IMR-90 (cell line): Measurements from ENCODE around the gene LRATD1. TPM values are rescaled to one million over a fixed set of nuclear protein-coding genes. Genes with fewer than 3 reads are reported as not detected.

Experiments used
- ATAC-seq: fragments of 200-7000 bp; cut with Tn5 transposase; 2 replicates; pipeline ENCODE4 v1.9.1; 2020; ENCODE audit warnings: low read depth, mild to moderate bottlenecking, moderate library complexity
- BruUV-seq: library from RNA; stranded (reverse); fragments of 400-500 nt; replicated peaks from 2 replicates; lab custom pipeline; 2021; lab: Mats Ljungman, UMichigan
- CTCF ChIA-PET: fragments of 300-600 bp; formaldehyde crosslinking; extraction: SDS; loops from one replicate; lab custom pipeline; 2021; ENCODE audit warnings: antibody characterized with exemption; lab: Yijun Ruan, JAX
- POLR2A ChIA-PET: fragments of 300-600 bp; sonication (Branson Sonifier 250); formaldehyde crosslinking; loops from one replicate; lab custom pipeline; 2022; ENCODE audit warnings: antibody characterized with exemption; ENCODE audit not compliant: unreplicated experiment; lab: Charles Lee
- DNase-seq: peaks from one replicate; pipeline ENCODE4 v3.0.0; 2013
- H2AFZ ChIP-seq: replicated peaks from 2 replicates; pipeline ENCODE3; 2013; ENCODE audit warnings: low read length, mild to moderate bottlenecking; ENCODE audit not compliant: poor library complexity
- H2AK5ac ChIP-seq: 2 replicates; pipeline ENCODE4 v1.6.1; 2013; ENCODE audit warnings: low read depth, low read length, inconsistent platforms
- H2AK9ac ChIP-seq: replicated peaks from 2 replicates; pipeline ENCODE3; 2013; ENCODE audit warnings: mild to moderate bottlenecking, low read depth, low read length, moderate library complexity; ENCODE audit not compliant: poor library complexity
- H2BK120ac ChIP-seq: 2 replicates; pipeline ENCODE4 v1.6.1; 2013; ENCODE audit warnings: low read depth, low read length, inconsistent platforms
- H2BK15ac ChIP-seq: 3 replicates; pipeline ENCODE4 v1.6.1; 2013; ENCODE audit warnings: low read depth, low read length, inconsistent platforms
- H2BK20ac ChIP-seq: 2 replicates; pipeline ENCODE4 v1.6.1; 2013; ENCODE audit warnings: low read depth, mild to moderate bottlenecking, inconsistent platforms, low read length, moderate library complexity
- H2BK5ac ChIP-seq: 2 replicates; pipeline ENCODE4 v1.6.1; 2013; ENCODE audit warnings: mild to moderate bottlenecking, low read depth, low read length, inconsistent platforms; ENCODE audit not compliant: poor library complexity, severe bottlenecking
- H3K14ac ChIP-seq: replicated peaks from 2 replicates; pipeline ENCODE4 v1.6.1; 2013; ENCODE audit warnings: low read depth, low read length, inconsistent platforms
- H3K18ac ChIP-seq: 2 replicates; pipeline ENCODE4 v1.6.1; 2013; ENCODE audit warnings: low read depth, low read length, control low read depth
- H3K23ac ChIP-seq: 2 replicates; pipeline ENCODE4 v1.6.1; 2013; ENCODE audit warnings: low read depth, low read length, inconsistent platforms
- H3K27ac ChIP-seq: 2 replicates; pipeline ENCODE4 v1.5.1; 2013; ENCODE audit warnings: mild to moderate bottlenecking, control low read depth, low read length; ENCODE audit not compliant: insufficient read depth
- H3K27me3 ChIP-seq: 2 replicates; pipeline ENCODE4 v1.6.1; 2013; ENCODE audit warnings: low read length; ENCODE audit not compliant: control insufficient read depth, insufficient read depth
- H3K36me3 ChIP-seq: 2 replicates; pipeline ENCODE4 v1.6.1; 2013; ENCODE audit warnings: low read length, mixed read lengths; ENCODE audit not compliant: control insufficient read depth, insufficient read depth
- H3K4ac ChIP-seq: 2 replicates; pipeline ENCODE4 v1.6.1; 2013; ENCODE audit warnings: low read depth, low read length, inconsistent platforms
- H3K4me1 ChIP-seq: 2 replicates; pipeline ENCODE4 v1.6.1; 2013; ENCODE audit warnings: low read length, mixed read lengths; ENCODE audit not compliant: control insufficient read depth, insufficient read depth
- H3K4me2 ChIP-seq: 2 replicates; pipeline ENCODE4 v1.6.1; 2013; ENCODE audit warnings: low read depth, mild to moderate bottlenecking, control low read depth, low read length, moderate library complexity
- H3K4me3 ChIP-seq: 2 replicates; pipeline ENCODE4 v1.5.1; 2013; ENCODE audit warnings: low read depth, mild to moderate bottlenecking, control low read depth, low read length, moderate library complexity; ENCODE audit not compliant: insufficient read depth
- H3K56ac ChIP-seq: 2 replicates; pipeline ENCODE4 v1.6.1; 2013; ENCODE audit warnings: low read length, inconsistent platforms; ENCODE audit not compliant: insufficient read depth; ENCODE audit errors: extremely low read depth
- H3K79me1 ChIP-seq, 2 experiments: 2 replicates each; pipeline ENCODE4 v1.6.1; 2013; ENCODE audit warnings: low read length in 2 of 2, inconsistent platforms in 1 of 2, low read depth in 1 of 2
- H3K9ac ChIP-seq: 2 replicates; pipeline ENCODE4 v1.6.1; 2013; ENCODE audit warnings: low read depth, low read length, control low read depth
- H3K9me1 ChIP-seq: 2 replicates; pipeline ENCODE4 v1.6.1; 2013; ENCODE audit warnings: low read length, inconsistent platforms; ENCODE audit not compliant: insufficient read depth
- H3K9me3 ChIP-seq: 2 replicates; pipeline ENCODE4 v1.6.1; 2013; ENCODE audit warnings: low read length; ENCODE audit not compliant: control insufficient read depth, insufficient read depth
- H4K20me1 ChIP-seq: 2 replicates; pipeline ENCODE4 v1.6.1; 2013; ENCODE audit warnings: low read length, inconsistent platforms; ENCODE audit not compliant: insufficient read depth
- H4K5ac ChIP-seq: 2 replicates; pipeline ENCODE4 v1.6.1; 2013; ENCODE audit warnings: mild to moderate bottlenecking, low read depth, low read length, control low read depth
- H4K8ac ChIP-seq, 2 experiments: 2 replicates each; pipeline ENCODE4 v1.6.1; 2013; ENCODE audit warnings: low read depth in 2 of 2, low read length in 2 of 2, control low read depth in 1 of 2, inconsistent platforms in 1 of 2
- H4K91ac ChIP-seq: 2 replicates; pipeline ENCODE4 v1.6.1; 2013; ENCODE audit warnings: low read depth, low read length, inconsistent platforms; ENCODE audit not compliant: insufficient read depth
- BHLHE40 ChIP-seq: fragments of 150-350 bp; IDR thresholded peaks from 2 replicates; pipeline ENCODE4 v1.6.1; 2016; ENCODE audit warnings: mild to moderate bottlenecking, low read depth, low read length
- CEBPB ChIP-seq: IDR thresholded peaks from 2 replicates; pipeline ENCODE4 v1.6.1; 2012; ENCODE audit warnings: low read depth, low read length, improper control_type of control experiment
- ELK1 ChIP-seq: fragments of 150-350 bp; IDR thresholded peaks from 2 replicates; pipeline ENCODE4 v1.6.1; 2016; ENCODE audit warnings: low read depth, mild to moderate bottlenecking, low read length, moderate library complexity, borderline replicate concordance
- FOS ChIP-seq: fragments of 150-350 bp; IDR thresholded peaks from 2 replicates; pipeline ENCODE4 v1.6.1; 2016; ENCODE audit warnings: low read depth, low read length
- MAZ ChIP-seq: IDR thresholded peaks from 2 replicates; pipeline ENCODE4 v1.6.1; 2012; ENCODE audit warnings: low read depth, mild to moderate bottlenecking, low read length, improper control_type of control experiment, moderate library complexity, borderline replicate concordance
- NFE2L2 ChIP-seq: fragments of 150-350 bp; IDR thresholded peaks from 2 replicates; pipeline ENCODE4 v1.6.1; 2016; ENCODE audit warnings: low read depth, mild to moderate bottlenecking, low read length
- POLR2A ChIP-seq: IDR thresholded peaks from 2 replicates; pipeline ENCODE4 v1.6.1; 2012; ENCODE audit warnings: mild to moderate bottlenecking, low read depth, low read length
- RAD21 ChIP-seq: IDR thresholded peaks from 2 replicates; pipeline ENCODE4 v1.6.1; 2012; ENCODE audit warnings: low read length, improper control_type of control experiment
- RCOR1 ChIP-seq: IDR thresholded peaks from 2 replicates; pipeline ENCODE4 v1.6.1; 2012; ENCODE audit warnings: mild to moderate bottlenecking, low read length, improper control_type of control experiment; ENCODE audit not compliant: insufficient replicate concordance
- SMC3 ChIP-seq: fragments of 150-350 bp; IDR thresholded peaks from 2 replicates; pipeline ENCODE4 v1.6.1; 2016; ENCODE audit warnings: low read depth, mild to moderate bottlenecking, antibody characterized with exemption, low read length, moderate library complexity
- USF2 ChIP-seq: fragments of 150-350 bp; IDR thresholded peaks from 2 replicates; pipeline ENCODE4 v1.6.1; 2017; ENCODE audit warnings: mild to moderate bottlenecking, antibody characterized with exemption, low read length, low read depth
- WGBS, 2 experiments: methylation state at CpG; one replicate each; pipeline versions ENCODE4 v1.1.5 to v1.1.7; 2013; ENCODE audit warnings: missing lambda C conversion rate in 2 of 2; ENCODE audit not compliant: insufficient read length in 1 of 2; ENCODE audit errors: extremely low coverage in 2 of 2; 5-methylcytosine and 5-hydroxymethylcytosine counted together
- dilution Hi-C: fragments of 300-500 bp; cut with HindIII; formaldehyde crosslinking; loops from one replicate; pipeline ENCODE4 v1.14.3; 2018; ENCODE audit warnings: low sequenced_read_pairs; ENCODE audit not compliant: unreplicated experiment
- in situ Hi-C: fragments of 300-500 bp; cut with MboI; formaldehyde crosslinking; loops from 3 replicates; pipeline ENCODE4 v1.14.3; 2019; ENCODE audit warnings: low sequenced_read_pairs, inconsistent platforms, mixed read lengths
- intact Hi-C: fragments of 100-400 bp; cut with micrococcal nuclease; formaldehyde crosslinking; loops from 2 replicates; pipeline ENCODE4 v1.10.0; 2022
- polyA plus RNA-seq, 3 experiments: library from polyadenylated mRNA; depleted of rRNA; stranded (reverse); fragments of >200 nt; gene quantifications; 2 replicates each; pipeline ENCODE4 v1.2.3, GENCODE V29; 2012; ENCODE audit warnings: low replicate concordance in 1 of 3
- total RNA-seq: library from RNA; depleted of rRNA; stranded (reverse); fragments of >200 nt; gene quantifications from 2 replicates; pipeline ENCODE4 v1.2.3, GENCODE V29; 2012
- TF ChIP-seq, protein P1 (sequence below): conservative IDR thresholded peaks from 2 replicates; pipeline ENCODE4 v1.5.1; 2012; ENCODE audit warnings: mild to moderate bottlenecking, low read depth, low read length, improper control_type of control experiment

The LRATD1 gene
- total and polyA plus RNA-seq, 2 of the 4 experiments (the other 2 are of a cell fraction) = 0.18 to 0.60 TPM

- no peak overlapping the region for H2BK15ac ChIP-seq
- TF ChIP-seq USF2 (no peak), SMC3 (no peak), POLR2A (no peak), CEBPB (no peak), NFE2L2 (no peak), MAZ (no peak), FOS (no peak), RAD21 (no peak), RCOR1 (no peak), ELK1 (no peak), BHLHE40 (no peak)
- TF ChIP-seq, protein P1, sequence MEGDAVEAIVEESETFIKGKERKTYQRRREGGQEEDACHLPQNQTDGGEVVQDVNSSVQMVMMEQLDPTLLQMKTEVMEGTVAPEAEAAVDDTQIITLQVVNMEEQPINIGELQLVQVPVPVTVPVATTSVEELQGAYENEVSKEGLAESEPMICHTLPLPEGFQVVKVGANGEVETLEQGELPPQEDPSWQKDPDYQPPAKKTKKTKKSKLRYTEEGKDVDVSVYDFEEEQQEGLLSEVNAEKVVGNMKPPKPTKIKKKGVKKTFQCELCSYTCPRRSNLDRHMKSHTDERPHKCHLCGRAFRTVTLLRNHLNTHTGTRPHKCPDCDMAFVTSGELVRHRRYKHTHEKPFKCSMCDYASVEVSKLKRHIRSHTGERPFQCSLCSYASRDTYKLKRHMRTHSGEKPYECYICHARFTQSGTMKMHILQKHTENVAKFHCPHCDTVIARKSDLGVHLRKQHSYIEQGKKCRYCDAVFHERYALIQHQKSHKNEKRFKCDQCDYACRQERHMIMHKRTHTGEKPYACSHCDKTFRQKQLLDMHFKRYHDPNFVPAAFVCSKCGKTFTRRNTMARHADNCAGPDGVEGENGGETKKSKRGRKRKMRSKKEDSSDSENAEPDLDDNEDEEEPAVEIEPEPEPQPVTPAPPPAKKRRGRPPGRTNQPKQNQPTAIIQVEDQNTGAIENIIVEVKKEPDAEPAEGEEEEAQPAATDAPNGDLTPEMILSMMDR = no peak
- H3K79me1 ChIP-seq = no peaks in the 10 kb centered on the region
- no peaks in the 10 kb centered on the region for H3K36me3 ChIP-seq
- H2BK20ac ChIP-seq = no peak overlapping the region
- no peak overlapping the region for H3K27ac ChIP-seq
- no peak overlapping the region for H2BK5ac ChIP-seq
- no peaks in the 10 kb centered on the region for H3K27me3 ChIP-seq
- no peaks in the 10 kb centered on the region for H4K20me1 ChIP-seq
- intact Hi-C loops (no loop called here), in situ Hi-C loops (no loop called here), dilution Hi-C loops (no loop called here)
- no peak overlapping the region for H3K56ac ChIP-seq
- H3K23ac ChIP-seq = no peak overlapping the region
- no peak overlapping the region for H2AK9ac ChIP-seq
- H2BK120ac ChIP-seq = no peak overlapping the region
- CTCF ChIA-PET = no interaction called here
- no peak overlapping the region for H3K18ac ChIP-seq
- BruUV-seq = no TSS peak
- H3K4ac ChIP-seq = no peak overlapping the region
- DNase-seq (no peak), ATAC-seq (no peak)
- H3K9me3 ChIP-seq = no peaks in the 10 kb centered on the region
- H3K4me3 ChIP-seq = no peak overlapping the region
- no peak overlapping the region for H2AFZ ChIP-seq
- H3K4me2 ChIP-seq = no peak overlapping the region
- no peak overlapping the region for H3K14ac ChIP-seq
- no CpG with 5 or more reads among the region's 3 CpGs for WGBS, 2 experiments
- no peak overlapping the region for H3K9ac ChIP-seq
- no peaks in the 10 kb centered on the region for H3K9me1 ChIP-seq
- POLR2A ChIA-PET = no interaction called here
- H3K4me1 ChIP-seq = no peaks in the 10 kb centered on the region
- no peak overlapping the region for H4K8ac ChIP-seq
- H4K91ac ChIP-seq = no peak overlapping the region
- no peak overlapping the region for H4K5ac ChIP-seq
- no peak overlapping the region for H2AK5ac ChIP-seq
These were observed 23.6 kb downstream of the LRATD1 start for GRCh38 chr2:14656146-14656545.
